Kidney capillary endothelial cell (primary cell): ENCODE results near the gene DSE.

Experiments
- DNase-seq: peaks from one replicate; pipeline ENCODE4 v3.0.0-alpha.2; 2018; ENCODE audit warnings: low spot score

Gene DSE

GRCh38 chr6:116447496-116448011, 76.8 kb downstream of the DSE start:
- DNase-seq: no peak

- no peak for DNase-seq
These were observed 78.8 kb downstream of the DSE start for GRCh38 chr6:116449565-116449964.

GRCh38 chr6:116450185-116450710, 79.5 kb downstream of the DSE start:
- no peak for DNase-seq

- no peak for DNase-seq
These were observed 80.3 kb downstream of the DSE start for GRCh38 chr6:116450769-116451740.

GRCh38 chr6:116451916-116452315, 81.2 kb downstream of the DSE start:
- no peak for DNase-seq

- DNase-seq: no peak
These were observed 81.8 kb downstream of the DSE start for GRCh38 chr6:116452531-116452930.

- DNase-seq: no peak
These were observed 85.4 kb downstream of the DSE start for GRCh38 chr6:116456106-116456505.

- no peak for DNase-seq
These were observed 86.2 kb downstream of the DSE start for GRCh38 chr6:116456927-116457326.

- DNase-seq: no peak
These were observed 87.5 kb downstream of the DSE start for GRCh38 chr6:116458264-116458663.

- DNase-seq: no peak
These were observed 89.2 kb downstream of the DSE start for GRCh38 chr6:116459927-116460326.

GRCh38 chr6:116461331-116461931, 90.7 kb downstream of the DSE start, which contains the start of gene CALHM6:
TSS of gene CALHM6 (plus strand) at chr6:116461375. CDS start at chr6:116461930, 555 bp downstream.
- DNase-seq: no peak

GRCh38 chr6:116461932-116462885, 91.5 kb downstream of the DSE start:
- DNase-seq: peak; percentile 39

- DNase-seq: no peak
These were observed 92.6 kb downstream of the DSE start for GRCh38 chr6:116463301-116463700.

GRCh38 chr6:116465246-116465645, 94.5 kb downstream of the DSE start:
- no peak for DNase-seq

GRCh38 chr6:116467096-116467495, 96.3 kb downstream of the DSE start:
- DNase-seq: no peak

GRCh38 chr6:116467514-116467913, 96.8 kb downstream of the DSE start:
- DNase-seq: no peak

GRCh38 chr6:116468293-116468692, 97.5 kb downstream of the DSE start:
- DNase-seq: no peak

GRCh38 chr6:116471531-116471930, 100.8 kb downstream of the DSE start:
- no peak for DNase-seq

GRCh38 chr6:116472706-116473105, 102.0 kb downstream of the DSE start:
- no peak for DNase-seq

- DNase-seq: no peak
These were observed 104.4 kb downstream of the DSE start for GRCh38 chr6:116475141-116475540.

- no peak for DNase-seq
These were observed 105.4 kb downstream of the DSE start for GRCh38 chr6:116476002-116476678.
